HG03457 (cell line): ENCODE results near the gene KLHL14.
A peak's percentile ranks its signal among the peaks of the same experiment; 100 is the strongest.
"Not testable (repeated sequence)": the region's sequence is repeated elsewhere in the genome, so short reads cannot be mapped to it uniquely, and the experiment has no call there.

Experiments
- ATAC-seq: cut with Tn5 transposase; IDR thresholded peaks from one replicate; pipeline ENCODE4 v1.9.1; 2021; ENCODE audit warnings: moderate number of reproducible peaks; ENCODE audit not compliant: unreplicated experiment

Gene KLHL14, protein sequence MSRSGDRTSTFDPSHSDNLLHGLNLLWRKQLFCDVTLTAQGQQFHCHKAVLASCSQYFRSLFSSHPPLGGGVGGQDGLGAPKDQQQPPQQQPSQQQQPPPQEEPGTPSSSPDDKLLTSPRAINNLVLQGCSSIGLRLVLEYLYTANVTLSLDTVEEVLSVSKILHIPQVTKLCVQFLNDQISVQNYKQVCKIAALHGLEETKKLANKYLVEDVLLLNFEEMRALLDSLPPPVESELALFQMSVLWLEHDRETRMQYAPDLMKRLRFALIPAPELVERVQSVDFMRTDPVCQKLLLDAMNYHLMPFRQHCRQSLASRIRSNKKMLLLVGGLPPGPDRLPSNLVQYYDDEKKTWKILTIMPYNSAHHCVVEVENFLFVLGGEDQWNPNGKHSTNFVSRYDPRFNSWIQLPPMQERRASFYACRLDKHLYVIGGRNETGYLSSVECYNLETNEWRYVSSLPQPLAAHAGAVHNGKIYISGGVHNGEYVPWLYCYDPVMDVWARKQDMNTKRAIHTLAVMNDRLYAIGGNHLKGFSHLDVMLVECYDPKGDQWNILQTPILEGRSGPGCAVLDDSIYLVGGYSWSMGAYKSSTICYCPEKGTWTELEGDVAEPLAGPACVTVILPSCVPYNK

DNA sequence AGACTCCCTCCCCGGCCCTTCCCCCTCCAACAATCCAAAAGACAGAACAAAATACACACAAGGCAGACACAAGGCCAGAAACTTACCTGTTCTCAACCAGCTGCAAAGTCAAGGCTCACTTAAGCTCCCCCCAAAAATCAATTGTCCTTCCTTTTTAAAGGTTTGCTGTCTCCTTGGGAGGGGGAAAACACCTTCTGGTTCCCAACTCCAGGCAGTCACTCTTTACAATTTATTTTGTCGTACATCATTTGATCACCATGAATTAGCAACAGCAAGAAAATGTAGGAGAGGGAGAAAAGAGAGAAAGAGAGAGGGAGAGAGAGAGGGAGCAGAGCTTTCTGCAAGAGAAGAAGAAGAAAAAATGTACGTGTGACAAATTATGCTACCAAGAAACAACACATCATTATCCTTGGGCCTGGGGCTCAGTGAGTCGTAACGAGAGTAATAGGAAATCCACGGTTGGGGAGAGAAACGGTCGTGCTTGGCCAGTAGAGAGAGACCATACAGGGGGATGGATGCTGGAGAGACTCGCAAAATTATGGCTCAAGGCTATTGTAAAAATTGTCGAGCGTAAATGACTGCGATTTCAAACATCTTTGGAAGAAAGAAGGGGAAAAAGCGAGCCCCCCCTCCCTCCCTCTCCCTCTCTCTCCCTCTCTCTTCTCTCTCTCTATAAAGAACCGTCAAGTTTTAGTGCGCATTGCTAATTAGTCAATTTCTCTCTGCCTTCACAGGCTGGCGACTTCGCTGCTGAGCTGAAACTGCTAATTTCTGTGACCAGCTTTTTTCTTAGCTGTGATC lies at the start of gene KLHL14:
TSS of gene KLHL14 (minus strand) at position 443 of the 801 bp plus-strand sequence. CDS start 2,432 bp downstream, outside the sequence.
- ATAC-seq, result no peak

DNA sequence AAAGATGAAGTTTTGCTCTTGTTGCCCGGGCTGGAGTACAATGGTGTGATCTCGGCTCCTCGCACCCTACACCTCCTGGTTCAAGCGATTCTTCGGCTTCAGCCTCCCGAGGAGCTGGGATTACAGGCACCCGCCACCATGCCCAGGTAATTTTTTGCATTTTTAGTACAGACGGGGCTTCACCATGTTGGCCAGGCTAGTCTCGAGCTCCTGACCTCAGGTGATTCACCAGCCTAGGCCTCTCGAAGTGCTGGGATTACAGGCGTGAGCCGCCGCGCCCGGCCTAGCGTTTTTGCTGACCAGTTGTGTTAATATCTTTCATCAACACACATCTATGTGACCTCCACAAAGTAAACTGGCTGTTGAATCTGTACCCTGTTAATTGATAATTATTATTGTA lies 49.4 kb upstream of the KLHL14 start:
- ATAC-seq, result no peak

DNA sequence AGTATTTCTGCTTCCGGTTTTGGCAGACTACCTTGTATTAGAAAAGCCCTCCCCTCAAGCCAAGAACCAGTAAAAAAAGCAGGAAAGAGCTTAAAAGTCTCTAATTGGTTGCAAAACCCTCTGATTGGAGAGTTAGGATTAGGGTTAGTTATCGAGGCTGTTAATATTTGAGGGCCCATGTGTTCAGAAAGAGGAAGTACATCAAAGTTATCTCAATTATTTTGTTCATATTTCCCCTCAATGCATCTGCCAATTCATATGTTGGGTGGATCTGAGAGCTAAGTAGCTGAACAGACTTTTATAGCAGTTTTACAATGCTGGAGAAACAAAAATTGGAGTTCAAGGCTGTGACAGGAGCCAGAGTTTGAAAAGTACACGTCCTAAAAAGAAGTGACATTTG lies 43.1 kb upstream of the KLHL14 start:
- no peak for ATAC-seq

DNA sequence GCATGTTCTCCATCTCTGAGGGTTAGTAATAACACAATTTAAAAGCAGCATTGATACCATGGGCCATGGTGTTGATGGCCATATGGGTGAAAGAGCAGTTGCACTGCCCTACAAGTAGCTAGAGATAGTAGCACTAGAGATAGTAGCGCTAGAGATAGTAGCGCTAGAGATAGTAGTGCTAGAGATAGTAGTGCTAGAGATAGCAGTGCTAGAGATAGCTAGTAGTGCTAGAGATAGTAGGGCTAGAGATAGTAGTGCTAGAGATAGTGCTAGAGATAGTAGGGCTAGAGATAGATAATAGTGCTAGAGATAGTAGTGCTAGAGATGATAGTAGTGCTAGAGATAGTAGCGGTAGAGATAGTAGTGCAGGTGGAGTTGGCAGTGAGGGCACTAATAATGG lies 39.5 kb upstream of the KLHL14 start:
- no peak for ATAC-seq

DNA sequence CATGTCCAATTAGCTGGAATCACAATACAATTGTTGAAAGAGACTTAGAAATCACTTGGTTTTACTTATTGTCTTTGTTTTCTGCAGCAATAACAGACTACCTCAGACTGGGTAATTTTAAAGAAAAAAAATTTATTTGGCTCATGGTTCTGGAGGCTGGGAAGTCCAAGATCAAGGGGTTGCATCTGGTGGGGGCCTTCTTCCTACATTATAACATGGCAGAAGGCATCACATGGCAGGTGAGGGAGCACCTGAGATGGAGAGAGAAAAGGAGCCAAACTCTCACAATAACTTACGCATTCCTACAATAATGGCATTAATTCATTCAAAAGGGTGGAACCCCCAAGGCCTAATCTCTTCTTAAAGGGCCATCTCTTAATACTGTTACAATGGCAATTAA lies 37.5 kb upstream of the KLHL14 start:
- no peak for ATAC-seq

DNA sequence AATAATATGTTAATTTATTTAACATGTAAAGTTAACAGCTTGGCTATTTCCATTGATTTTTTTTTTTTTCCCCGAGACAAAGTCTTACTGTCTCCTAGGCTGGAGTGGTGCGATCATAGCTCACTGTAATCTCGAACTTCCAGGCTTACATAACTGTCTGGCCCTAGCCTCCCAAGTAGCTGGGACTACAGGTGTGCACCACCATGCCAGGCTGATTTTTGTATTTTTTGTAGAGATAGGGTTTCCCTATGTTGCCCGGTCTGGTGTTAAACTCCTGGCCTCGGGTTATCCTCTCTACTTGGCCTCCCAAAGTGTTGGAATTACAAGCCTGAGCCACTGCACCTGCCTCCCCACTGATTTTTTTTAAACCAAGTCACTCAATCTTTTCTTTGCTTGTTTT lies 32.5 kb upstream of the KLHL14 start:
- no peak for ATAC-seq

DNA sequence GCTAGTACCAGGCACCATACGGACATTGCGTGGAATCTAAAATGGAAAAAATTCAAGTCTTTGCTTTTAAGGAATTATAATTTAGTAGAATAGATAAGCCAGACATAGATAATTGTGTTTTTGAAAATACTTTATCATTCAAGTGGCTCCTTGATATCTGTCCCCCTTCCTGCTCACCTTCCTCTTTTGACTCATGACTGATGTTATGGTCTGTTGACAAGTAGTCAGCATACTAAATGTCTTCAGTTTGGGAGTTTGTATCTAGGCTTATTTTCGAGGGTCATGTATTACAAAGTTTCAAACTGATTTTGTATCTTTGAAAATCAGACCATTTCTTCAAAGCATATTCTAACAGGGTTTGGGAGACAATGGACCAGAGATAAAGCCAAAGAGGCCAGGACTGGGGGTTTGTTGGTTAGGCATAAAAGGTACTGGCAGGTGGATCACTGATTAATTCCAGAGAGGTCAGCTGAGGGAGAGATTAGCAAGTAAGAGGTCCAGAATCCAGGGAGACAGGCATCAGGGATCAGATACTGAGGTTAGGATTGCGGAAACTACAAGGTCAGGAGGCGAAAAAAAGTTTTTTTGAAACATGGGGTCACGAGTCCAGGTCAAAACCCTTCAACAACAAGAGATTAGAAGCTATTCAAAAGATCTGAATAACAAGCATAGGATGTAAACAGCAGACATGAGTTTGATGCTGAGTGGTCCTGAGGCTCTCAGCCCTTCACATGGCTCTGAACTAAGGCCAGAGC lies 31.5 kb upstream of the KLHL14 start:
- ATAC-seq, result no peak

DNA sequence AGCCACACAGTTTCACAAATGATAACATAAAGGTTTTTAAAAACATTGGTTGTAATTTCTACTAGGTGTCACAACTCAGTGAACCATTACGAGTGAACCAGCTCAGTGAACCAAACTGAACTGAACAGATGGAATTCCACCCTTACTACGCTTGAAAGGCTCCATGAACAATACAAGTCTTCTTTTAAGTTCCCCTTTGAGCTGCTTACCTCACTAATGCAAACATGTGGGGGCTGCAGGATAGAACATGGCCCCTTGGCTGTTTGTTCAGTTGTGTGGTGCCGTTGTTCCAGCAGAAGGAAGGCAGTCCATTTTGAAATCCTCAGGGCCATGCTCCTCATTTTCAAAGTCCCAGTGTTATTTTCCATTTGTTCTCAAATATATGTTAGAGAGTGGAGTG lies 30.7 kb upstream of the KLHL14 start:
- peak; percentile 90 for ATAC-seq

DNA sequence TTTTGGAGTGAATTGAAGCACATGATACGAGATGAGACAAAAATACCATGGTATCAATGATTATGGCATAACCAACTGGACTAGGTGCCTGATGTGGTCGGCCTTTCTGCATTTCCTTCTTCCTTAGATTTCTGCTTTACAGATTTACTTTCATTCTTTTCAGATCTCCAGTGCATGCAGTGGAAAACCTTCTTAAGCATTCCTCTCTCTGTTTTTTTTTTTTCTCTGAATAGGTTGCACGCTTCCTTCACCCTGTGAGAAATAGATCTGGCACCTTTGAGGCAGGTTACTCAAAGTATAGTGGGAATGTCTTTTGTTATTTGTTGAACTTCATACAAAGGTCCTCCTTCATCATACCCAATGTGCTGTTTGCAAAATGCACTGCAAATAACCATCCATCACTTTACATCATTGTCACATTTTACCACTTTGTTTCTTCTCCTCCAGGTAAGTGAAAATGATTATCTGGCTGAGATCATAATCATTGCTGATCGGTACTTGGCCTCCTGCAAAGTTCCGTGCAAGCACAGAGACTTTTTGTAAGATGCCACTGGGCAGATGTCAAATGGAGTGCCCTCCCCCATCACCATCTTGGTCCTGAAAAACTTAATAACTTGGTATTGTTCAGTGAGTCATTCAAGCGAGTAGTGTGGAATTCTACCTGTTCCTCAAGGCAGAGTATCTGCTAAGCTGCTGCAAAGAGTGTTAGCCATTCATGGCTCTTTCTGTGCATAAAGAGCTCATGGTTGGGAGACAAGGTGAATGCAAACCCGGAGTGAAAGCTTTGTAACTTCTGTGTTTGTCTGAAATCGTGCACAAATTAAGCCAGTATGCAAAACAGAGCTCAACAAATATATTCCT lies 30.0 kb upstream of the KLHL14 start:
- peak; percentile 38 for ATAC-seq

DNA sequence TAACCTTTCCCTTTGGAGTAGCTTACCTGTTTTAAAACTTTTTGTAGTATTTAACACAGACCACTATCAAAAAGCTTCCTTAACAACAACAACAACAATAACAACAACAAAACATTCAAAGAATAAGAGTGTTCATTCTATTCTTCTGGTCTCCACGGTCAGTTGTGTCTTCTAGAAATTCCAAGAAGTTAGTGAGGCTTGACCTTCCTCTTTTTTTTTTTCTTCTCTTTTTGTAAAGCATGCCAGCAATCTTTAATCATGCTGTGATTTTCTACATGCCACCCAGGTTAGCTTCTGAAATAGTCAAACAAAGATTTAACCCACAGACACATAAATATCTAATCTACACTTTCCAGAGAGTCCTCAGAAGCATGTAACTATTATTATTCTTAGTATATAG lies 28.4 kb upstream of the KLHL14 start:
- ATAC-seq, result no peak

DNA sequence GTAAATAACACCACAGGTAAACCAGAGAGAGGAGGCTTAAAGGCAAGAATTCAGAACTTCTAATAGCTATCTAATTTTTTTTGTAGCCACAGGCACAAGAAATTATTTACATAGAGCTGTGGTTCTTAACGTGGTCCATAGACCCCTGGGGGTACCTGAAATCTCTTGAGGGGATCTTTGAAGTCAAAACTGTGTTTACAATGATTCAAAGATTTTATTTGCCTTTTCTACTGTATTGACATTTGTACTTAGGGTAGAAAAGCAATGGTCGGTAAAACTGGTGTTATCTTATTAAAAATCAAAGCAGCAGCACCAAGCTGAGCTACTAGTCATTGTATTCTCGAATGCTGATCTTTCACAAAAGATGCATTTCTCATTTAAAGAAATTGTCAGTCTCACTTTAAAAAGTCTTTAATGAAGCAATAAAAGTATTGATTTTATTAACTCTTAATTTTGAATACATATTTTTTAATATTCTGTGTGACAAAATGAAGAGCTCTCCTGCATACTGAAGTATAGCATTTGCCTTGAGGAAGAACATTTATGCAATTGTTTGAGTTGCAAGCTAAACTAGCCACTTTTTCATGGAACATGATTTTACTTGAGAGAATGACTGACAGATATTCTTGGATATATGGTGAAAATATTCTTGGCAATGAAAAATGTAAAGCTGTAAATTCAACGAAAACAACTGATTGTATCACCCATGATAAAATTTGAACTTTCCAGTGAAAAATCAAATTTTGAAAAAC lies 25.6 kb upstream of the KLHL14 start:
- ATAC-seq, result no peak

DNA sequence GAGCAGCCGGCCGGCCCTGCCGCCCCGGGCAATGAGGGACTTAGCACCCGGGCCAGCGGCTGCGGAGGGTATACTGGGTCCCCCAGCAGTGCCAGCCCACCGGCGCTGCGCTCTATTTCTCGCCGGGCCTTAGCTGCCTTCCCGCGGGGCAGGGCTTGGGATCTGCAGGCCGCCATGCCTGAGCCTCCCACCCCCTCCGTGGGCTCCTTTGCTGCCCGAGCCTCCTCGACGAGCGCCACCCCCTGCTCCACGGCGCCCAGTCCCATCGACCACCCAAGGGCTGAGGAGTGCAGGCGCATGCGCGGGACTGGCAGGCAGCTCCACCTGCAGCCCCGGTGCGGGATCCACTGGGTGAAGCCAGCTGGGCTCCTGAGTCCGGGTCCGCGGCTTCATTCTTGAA lies 21.8 kb upstream of the KLHL14 start:
- ATAC-seq, result not testable (repeated sequence)

DNA sequence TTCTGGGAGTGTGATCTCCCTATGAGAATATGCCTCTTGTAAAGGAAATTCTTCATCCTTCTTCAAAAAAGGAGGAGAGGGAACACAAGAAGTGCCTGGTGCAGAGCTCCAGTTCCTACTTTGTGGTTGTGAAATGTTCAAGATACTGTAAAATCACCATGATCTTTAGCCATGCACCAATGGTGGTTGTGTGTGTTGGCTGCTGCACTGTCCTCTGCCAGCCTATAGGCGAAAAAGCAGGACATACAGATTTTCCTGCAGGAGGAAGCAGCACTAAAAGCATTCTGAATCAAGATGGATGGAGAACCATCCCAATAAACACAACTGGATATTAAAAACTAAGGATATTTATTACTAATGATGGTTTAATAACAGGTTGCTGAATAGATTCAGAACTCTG lies 6.2 kb upstream of the KLHL14 start:
- ATAC-seq, result no peak

DNA sequence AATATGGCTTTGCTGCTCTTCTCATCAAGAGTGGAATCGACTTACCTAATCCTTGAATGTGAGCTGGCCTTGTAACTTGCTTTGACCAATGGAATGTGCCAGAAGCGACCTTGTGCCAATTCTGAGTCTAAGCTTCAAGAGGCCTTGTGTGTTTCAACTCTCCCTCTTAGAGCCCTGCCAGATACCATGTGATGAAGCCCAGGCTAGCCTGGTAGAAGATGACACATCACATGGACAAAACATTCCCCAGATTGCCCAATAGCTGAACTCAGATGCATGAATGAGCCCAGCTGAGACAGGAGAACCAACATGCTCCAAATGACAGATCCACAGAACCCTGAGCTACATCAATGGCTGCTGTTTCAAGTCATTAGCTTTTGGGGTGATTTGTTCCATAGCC lies 4.2 kb upstream of the KLHL14 start:
- no peak for ATAC-seq

DNA sequence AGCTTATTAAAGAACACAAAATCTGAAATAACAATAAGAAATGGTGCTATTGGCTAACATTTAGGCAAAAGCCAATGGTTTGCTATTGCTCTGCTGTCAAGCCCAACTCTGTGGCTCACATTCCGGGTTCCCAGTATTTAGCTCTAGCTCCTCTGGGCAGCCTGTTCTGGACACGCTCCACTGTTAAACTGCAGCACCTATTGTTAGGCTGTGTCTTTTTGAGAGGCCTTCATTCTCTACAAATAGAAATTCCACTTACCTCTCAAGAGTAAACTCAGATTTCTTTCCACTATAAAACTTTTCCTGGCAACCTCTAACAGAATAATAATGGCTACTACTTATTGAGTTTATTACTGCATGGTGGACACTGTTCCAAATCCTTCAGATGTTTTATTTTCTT lies 3.7 kb upstream of the KLHL14 start:
- ATAC-seq, result no peak

DNA sequence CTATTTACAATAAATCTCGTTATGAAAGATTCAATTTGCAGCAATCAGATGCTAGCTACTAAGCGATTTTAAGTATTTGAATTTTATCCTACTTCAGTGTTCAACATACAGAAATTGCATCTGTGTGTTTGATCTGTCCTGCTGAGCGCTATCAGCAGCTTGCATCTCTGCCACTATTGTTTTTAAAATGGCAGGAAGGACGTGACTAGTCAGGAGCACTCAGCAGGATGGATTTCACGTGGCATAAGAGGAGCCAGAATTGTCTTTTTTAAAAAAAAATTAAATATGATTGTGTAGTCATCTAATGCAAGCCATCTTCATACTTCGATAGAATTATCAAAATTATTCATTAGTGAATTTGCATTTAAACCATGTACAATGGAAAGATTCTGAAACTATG lies 2.8 kb upstream of the KLHL14 start:
- ATAC-seq, result no peak

DNA sequence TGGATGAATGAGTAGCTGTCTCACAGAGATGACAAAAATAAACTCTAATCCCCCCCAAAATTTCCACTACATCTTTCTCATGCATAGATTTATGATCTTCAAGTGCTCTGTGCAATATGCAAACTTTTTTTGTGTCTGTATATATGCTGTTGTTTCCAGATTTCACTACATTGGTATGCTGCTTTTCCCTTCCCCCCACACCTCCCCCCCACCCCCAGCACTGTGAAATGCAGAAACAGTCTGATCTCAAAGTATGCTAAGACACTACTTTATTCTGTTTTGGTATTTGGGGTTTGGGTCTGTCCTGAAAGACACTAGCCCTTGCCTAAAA lies 524 bp upstream of the KLHL14 start:
- no peak for ATAC-seq

DNA sequence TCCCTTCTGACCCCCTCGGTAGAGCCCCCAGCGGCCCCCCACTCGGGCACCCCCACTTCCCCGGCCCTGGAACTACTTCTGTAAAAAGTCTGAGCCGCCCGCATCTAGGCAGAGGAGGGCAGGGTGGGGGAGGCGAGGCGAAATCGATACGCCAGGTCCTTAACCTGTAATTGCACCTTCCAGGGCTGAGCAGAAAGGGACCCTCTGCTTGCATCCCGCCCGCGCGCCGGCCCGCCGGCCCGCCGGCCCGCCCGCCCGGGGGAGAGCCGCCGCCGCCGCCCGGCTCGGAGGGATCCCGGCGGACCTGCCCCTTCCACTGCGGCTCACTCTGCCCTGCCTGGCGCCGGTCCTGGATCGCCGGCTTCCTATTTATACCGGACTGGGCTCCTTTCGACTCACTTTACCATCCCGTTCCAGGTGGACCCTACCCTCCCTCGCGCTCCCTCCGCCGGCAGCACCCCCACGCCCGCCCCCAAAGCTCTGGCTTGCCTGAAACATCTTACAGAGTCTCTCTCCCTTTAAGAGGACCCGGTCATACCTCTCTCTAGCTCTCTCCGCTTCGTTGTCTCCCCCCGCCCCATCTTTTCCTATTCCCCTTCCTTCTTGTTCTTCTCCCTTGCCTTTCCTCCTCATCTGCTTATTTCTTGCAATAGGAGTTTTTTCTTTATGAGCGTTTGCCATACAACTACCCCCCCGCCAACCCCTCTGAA lies 797 bp downstream of the KLHL14 start:
- no peak for ATAC-seq

DNA sequence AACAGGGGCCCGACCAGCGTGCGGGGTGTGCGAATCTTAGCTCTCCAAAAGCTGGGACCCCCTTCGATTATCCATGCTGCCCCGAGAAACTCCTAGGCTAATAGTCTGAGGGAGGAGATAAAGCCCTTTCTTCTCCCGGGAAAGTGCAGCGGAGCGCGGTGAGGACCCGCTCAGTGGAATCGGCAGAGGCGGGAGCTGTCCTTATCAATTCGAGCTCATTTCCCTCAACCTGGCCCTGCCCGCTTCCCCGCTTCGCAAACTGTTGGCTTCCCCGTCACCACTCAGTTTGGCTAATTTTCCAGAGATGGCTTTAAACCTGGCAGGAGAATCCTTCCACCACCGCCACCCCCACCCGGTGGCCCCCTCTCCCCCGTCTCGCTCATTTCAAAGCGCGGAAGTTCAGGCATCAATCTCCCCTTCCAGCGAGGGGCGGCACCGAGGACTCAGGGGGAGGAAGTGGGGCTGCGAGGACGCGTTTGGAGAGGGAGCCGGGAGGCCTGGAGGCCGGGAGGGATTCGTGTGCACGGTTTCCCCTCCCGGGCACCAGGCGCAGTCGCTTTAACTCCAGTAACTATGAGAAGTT lies 1.6 kb downstream of the KLHL14 start:
- ATAC-seq, result no peak
